SK-N-SH treated with all-trans-retinoic acid at 6 μM for 48 hours (cell line): ENCODE measurements around the gene MAGEA8.

Experiments
- ATAC-seq: fragments of 200-7000 bp; cut with Tn5 transposase; 3 replicates; pipeline ENCODE4 v1.9.1; 2020; ENCODE audit warnings: mild to moderate bottlenecking, moderate library complexity
- ARNTL ChIP-seq: fragments of 450-650 bp; formaldehyde crosslinking; IDR thresholded peaks from 2 replicates; pipeline ENCODE4 v1.5.0; 2020; ENCODE audit warnings: low read depth, mild to moderate bottlenecking, moderate library complexity, borderline replicate concordance
- BACH2 ChIP-seq: fragments of 250-450 bp; sonication (Bioruptor Pico); IDR thresholded peaks from 2 replicates; pipeline ENCODE4 v1.9.0; 2021; ENCODE audit warnings: mild to moderate bottlenecking, borderline replicate concordance
- CSDC2 ChIP-seq: fragments of 250-450 bp; sonication (Bioruptor Pico); IDR thresholded peaks from 2 replicates; pipeline ENCODE4 v1.5.0; 2020; ENCODE audit warnings: mild to moderate bottlenecking, moderate library complexity
- ESRRG ChIP-seq: fragments of 250-450 bp; sonication (Bioruptor Pico); IDR thresholded peaks from 2 replicates; pipeline ENCODE4 v1.6.1; 2021; ENCODE audit warnings: mild to moderate bottlenecking
- GLIS3 ChIP-seq: fragments of 250-450 bp; sonication (Bioruptor Pico); IDR thresholded peaks from 2 replicates; pipeline ENCODE4 v1.5.0; 2020; ENCODE audit warnings: mild to moderate bottlenecking, moderate library complexity
- OSR1 ChIP-seq: fragments of 250-450 bp; sonication (Bioruptor Pico); IDR thresholded peaks from 2 replicates; pipeline ENCODE4 v1.8.0; 2022; ENCODE audit warnings: moderate library complexity, mild to moderate bottlenecking, inconsistent platforms
- PPARA ChIP-seq: fragments of 250-450 bp; sonication (Bioruptor Pico); IDR thresholded peaks from 2 replicates; pipeline ENCODE4 v1.5.0; 2020; ENCODE audit warnings: mild to moderate bottlenecking, borderline replicate concordance
- RARB ChIP-seq: fragments of 250-450 bp; sonication (Bioruptor Pico); IDR thresholded peaks from 2 replicates; pipeline ENCODE4 v1.8.0; 2021; ENCODE audit warnings: mild to moderate bottlenecking, moderate library complexity
- SNAI2 ChIP-seq: fragments of 250-450 bp; sonication (Bioruptor Pico); IDR thresholded peaks from 2 replicates; pipeline ENCODE4 v1.5.0; 2020; ENCODE audit warnings: mild to moderate bottlenecking, moderate library complexity
- TCF4 ChIP-seq: fragments of 250-450 bp; sonication (Bioruptor Pico); IDR thresholded peaks from 2 replicates; pipeline ENCODE4 v1.8.0; 2021; ENCODE audit warnings: mild to moderate bottlenecking, moderate library complexity, borderline replicate concordance
- TOX ChIP-seq: fragments of 250-450 bp; sonication (Bioruptor Pico); IDR thresholded peaks from 2 replicates; pipeline ENCODE4 v1.8.0; 2021; ENCODE audit warnings: mild to moderate bottlenecking, moderate library complexity, borderline replicate concordance
- ZC3H10 ChIP-seq: fragments of 250-450 bp; sonication (Bioruptor Pico); IDR thresholded peaks from 2 replicates; pipeline ENCODE4 v1.5.1; 2021; ENCODE audit warnings: mild to moderate bottlenecking, moderate library complexity
- ZFP3 ChIP-seq: fragments of 250-450 bp; sonication (Bioruptor Pico); IDR thresholded peaks from 2 replicates; pipeline ENCODE4 v1.5.0; 2020; ENCODE audit warnings: mild to moderate bottlenecking, moderate library complexity
- ZFP30 ChIP-seq: fragments of 450-650 bp; formaldehyde crosslinking; IDR thresholded peaks from 2 replicates; pipeline ENCODE4 v1.5.0; 2022; ENCODE audit warnings: mild to moderate bottlenecking, moderate library complexity
- ZNF70 ChIP-seq: fragments of 450-650 bp; formaldehyde crosslinking; IDR thresholded peaks from 2 replicates; pipeline ENCODE4 v1.5.0; 2020; ENCODE audit warnings: mild to moderate bottlenecking, moderate library complexity
- ZNF8 ChIP-seq: fragments of 450-650 bp; formaldehyde crosslinking; IDR thresholded peaks from 2 replicates; pipeline ENCODE4 v1.5.0; 2020; ENCODE audit warnings: mild to moderate bottlenecking, moderate library complexity
- TF ChIP-seq, protein P1 (sequence below): fragments of 250-450 bp; sonication (Bioruptor Pico); IDR thresholded peaks from 2 replicates; pipeline ENCODE4 v1.5.1; 2021; ENCODE audit warnings: mild to moderate bottlenecking, moderate library complexity
- TF ChIP-seq, protein P2 (sequence below): fragments of 250-450 bp; sonication (Bioruptor Pico); IDR thresholded peaks from 2 replicates; pipeline ENCODE4 v1.8.0; 2020; ENCODE audit warnings: mild to moderate bottlenecking, moderate library complexity, borderline replicate concordance
- TF ChIP-seq, protein P3 (sequence below): fragments of 250-450 bp; sonication (Bioruptor Pico); IDR thresholded peaks from 2 replicates; pipeline ENCODE4 v1.8.0; 2021; ENCODE audit warnings: low read depth, mild to moderate bottlenecking, moderate library complexity, borderline replicate concordance
- TF ChIP-seq, protein P4 (sequence below): fragments of 250-450 bp; sonication (Bioruptor Pico); IDR thresholded peaks from 2 replicates; pipeline ENCODE4 v1.5.1; 2020; ENCODE audit warnings: low read depth, mild to moderate bottlenecking, moderate library complexity

The MAGEA8 gene

DNA sequence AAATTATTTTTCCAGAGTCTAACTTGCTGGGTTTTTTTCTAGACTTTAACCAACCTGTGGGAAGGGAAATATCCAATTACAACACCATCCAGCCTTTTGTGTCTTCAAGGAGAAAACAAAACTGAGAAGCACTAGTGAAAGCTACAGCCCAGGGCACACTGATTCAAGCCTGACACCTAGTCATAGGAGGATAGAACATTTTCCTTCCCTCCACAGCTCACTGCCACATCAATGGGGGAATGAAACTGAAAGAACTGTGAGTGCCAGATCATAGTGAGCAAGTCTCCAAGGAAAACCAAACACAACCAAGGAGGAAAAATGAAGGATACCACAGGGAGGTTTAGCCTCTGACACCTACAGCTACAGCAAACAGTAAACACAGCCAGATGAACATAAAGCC lies 43.3 kb upstream of the MAGEA8 start (continued):
- TF ChIP-seq, protein P1, sequence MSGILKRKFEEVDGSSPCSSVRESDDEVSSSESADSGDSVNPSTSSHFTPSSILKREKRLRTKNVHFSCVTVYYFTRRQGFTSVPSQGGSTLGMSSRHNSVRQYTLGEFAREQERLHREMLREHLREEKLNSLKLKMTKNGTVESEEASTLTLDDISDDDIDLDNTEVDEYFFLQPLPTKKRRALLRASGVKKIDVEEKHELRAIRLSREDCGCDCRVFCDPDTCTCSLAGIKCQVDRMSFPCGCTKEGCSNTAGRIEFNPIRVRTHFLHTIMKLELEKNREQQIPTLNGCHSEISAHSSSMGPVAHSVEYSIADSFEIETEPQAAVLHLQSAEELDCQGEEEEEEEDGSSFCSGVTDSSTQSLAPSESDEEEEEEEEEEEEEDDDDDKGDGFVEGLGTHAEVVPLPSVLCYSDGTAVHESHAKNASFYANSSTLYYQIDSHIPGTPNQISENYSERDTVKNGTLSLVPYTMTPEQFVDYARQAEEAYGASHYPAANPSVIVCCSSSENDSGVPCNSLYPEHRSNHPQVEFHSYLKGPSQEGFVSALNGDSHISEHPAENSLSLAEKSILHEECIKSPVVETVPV: no peak
- TF ChIP-seq SNAI2 (CRISPR knock-in tag) (no peak), ARNTL (CRISPR knock-in tag) (no peak), PPARA (CRISPR knock-in tag) (no peak), TCF4 (CRISPR knock-in tag) (no peak), GLIS3 (CRISPR knock-in tag) (no peak), BACH2 (CRISPR knock-in tag) (no peak), ZFP30 (CRISPR knock-in tag) (no peak)
- TF ChIP-seq, all 23 proteins: peak for 0

DNA sequence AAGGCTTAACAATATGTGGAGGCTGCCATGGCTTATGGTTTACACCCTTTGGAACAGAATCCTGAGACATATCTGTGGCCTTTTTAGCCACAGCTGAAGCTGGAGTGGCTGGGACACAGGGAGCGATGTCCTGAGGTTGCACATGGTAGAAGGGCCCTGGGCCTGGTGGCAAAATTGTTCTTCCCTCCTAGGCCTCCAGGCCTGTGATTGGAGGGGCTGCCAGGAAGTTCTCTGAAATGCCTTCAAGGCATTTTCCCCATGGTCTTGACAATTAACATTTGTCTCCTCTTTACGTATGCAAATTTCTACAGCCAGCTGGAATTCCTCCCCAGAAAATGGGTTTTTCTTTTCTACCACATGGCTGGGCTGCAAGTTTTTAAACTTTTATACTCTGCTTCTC lies 39.1 kb upstream of the MAGEA8 start:
- ATAC-seq: no peak
- no peak for TF ChIP-seq TOX (CRISPR knock-in tag)
- no peak for TF ChIP-seq CSDC2 (CRISPR knock-in tag)
- no peak for TF ChIP-seq TCF4 (CRISPR knock-in tag)

DNA sequence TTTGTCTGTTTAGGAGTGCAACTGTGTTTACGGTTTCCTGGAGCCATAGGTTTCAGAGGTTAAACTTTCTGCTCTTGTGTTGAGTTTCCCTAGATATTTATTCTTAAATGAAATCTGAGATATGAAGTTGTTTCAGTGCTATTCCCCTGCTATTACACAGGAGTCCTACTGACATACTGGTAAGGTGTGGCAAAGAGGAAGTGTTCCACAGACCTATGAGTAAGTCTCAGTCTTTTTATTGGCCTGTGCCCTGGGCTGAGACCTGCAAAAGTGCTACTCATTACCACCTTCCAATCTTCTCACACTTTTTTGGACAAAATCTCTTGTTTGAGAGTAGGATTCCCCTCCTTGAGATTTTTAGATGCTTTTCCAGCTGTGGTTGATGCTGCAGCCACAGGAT lies 35.6 kb upstream of the MAGEA8 start:
- ATAC-seq: no peak

DNA sequence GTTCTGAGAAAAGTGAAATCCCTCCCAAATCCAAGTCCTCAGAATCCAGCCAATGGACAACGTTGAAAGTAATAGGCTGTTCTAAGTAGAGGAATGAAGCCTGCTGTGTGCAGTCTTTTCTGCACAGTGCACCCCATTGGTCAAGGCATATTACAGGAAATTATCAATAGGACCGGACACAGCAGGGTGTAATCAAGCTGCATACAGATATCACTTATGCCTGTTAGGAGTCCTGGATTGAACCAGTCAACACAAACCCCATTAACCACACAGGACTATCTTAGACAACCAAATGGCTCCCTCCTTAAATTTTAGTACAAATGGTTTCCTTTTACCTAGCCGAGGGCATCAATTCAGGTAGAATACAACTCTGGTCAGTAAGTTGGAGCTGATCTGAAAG lies 34.2 kb upstream of the MAGEA8 start:
- ATAC-seq: no peak
- TF ChIP-seq, protein P1: no peak
- TF ChIP-seq ZC3H10 (no peak), ZNF70 (CRISPR knock-in tag) (no peak), GLIS3 (CRISPR knock-in tag) (no peak), OSR1 (no peak), BACH2 (CRISPR knock-in tag) (no peak), ARNTL (CRISPR knock-in tag) (no peak), ZFP3 (CRISPR knock-in tag) (no peak), ESRRG (CRISPR knock-in tag) (no peak), TOX (CRISPR knock-in tag) (no peak), SNAI2 (CRISPR knock-in tag) (no peak), PPARA (CRISPR knock-in tag) (no peak), RARB (CRISPR knock-in tag) (no peak), ZNF8 (CRISPR knock-in tag) (no peak)
- TF ChIP-seq, protein P2, sequence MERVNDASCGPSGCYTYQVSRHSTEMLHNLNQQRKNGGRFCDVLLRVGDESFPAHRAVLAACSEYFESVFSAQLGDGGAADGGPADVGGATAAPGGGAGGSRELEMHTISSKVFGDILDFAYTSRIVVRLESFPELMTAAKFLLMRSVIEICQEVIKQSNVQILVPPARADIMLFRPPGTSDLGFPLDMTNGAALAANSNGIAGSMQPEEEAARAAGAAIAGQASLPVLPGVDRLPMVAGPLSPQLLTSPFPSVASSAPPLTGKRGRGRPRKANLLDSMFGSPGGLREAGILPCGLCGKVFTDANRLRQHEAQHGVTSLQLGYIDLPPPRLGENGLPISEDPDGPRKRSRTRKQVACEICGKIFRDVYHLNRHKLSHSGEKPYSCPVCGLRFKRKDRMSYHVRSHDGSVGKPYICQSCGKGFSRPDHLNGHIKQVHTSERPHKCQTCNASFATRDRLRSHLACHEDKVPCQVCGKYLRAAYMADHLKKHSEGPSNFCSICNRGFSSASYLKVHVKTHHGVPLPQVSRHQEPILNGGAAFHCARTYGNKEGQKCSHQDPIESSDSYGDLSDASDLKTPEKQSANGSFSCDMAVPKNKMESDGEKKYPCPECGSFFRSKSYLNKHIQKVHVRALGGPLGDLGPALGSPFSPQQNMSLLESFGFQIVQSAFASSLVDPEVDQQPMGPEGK: no peak
- TF ChIP-seq, protein P3, sequence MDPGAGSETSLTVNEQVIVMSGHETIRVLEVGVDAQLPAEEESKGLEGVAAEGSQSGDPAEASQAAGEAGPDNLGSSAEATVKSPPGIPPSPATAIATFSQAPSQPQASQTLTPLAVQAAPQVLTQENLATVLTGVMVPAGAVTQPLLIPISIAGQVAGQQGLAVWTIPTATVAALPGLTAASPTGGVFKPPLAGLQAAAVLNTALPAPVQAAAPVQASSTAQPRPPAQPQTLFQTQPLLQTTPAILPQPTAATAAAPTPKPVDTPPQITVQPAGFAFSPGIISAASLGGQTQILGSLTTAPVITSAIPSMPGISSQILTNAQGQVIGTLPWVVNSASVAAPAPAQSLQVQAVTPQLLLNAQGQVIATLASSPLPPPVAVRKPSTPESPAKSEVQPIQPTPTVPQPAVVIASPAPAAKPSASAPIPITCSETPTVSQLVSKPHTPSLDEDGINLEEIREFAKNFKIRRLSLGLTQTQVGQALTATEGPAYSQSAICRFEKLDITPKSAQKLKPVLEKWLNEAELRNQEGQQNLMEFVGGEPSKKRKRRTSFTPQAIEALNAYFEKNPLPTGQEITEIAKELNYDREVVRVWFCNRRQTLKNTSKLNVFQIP (CRISPR knock-in tag): no peak
- TF ChIP-seq, protein P4, sequence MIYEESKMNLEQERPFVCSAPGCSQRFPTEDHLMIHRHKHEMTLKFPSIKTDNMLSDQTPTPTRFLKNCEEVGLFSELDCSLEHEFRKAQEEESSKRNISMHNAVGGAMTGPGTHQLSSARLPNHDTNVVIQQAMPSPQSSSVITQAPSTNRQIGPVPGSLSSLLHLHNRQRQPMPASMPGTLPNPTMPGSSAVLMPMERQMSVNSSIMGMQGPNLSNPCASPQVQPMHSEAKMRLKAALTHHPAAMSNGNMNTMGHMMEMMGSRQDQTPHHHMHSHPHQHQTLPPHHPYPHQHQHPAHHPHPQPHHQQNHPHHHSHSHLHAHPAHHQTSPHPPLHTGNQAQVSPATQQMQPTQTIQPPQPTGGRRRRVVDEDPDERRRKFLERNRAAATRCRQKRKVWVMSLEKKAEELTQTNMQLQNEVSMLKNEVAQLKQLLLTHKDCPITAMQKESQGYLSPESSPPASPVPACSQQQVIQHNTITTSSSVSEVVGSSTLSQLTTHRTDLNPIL (CRISPR knock-in tag): no peak
- TF ChIP-seq, all 23 proteins: peak for 0

More for the DNA sequence above, 35.6 kb upstream of the MAGEA8 start:
- TF ChIP-seq, protein P3 (CRISPR knock-in tag): no peak
- TF ChIP-seq PPARA (CRISPR knock-in tag): no peak
- no peak for TF ChIP-seq ZFP3 (CRISPR knock-in tag)
- no peak for TF ChIP-seq ZC3H10
- TF ChIP-seq CSDC2 (CRISPR knock-in tag): no peak
- TF ChIP-seq, protein P2: no peak
- no peak for TF ChIP-seq ZNF70 (CRISPR knock-in tag)
- no peak for TF ChIP-seq ZNF8 (CRISPR knock-in tag)
- TF ChIP-seq RARB (CRISPR knock-in tag): no peak
